Measurements from ENCODE around the gene DRD2.
A peak's percentile ranks its signal among the peaks of the same experiment; 100 is the strongest.

Gene DRD2

GRCh38 chr11:113481672-113482071 is 6.5 kb upstream of the DRD2 start:
- no peak for DNase-seq

GRCh38 chr11:113481226-113481625 is 6.0 kb upstream of the DRD2 start:
- no peak for DNase-seq

DNA sequence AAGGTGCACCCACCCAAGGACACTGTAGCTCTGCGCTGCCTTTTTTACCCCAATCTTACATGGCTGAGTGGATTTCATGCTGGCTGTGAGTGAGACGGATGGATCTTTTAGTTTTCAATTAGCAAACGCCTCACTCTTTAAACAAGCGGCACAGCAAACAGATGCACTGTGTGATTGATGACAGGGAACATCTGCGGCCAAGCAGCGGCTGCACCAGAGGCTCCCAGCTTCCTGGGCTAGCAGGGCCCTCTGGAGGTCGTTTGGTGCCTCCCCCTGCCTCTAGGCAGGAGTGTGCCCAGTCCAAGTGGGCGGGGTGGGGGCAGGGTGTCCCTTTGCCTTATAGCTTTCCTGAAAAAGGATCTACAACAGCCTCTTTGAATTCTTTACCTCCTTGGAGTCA is 2.1 kb upstream of the DRD2 start:
- no peak for DNase-seq

- no peak for DNase-seq
Measured at GRCh38 chr11:113476553-113476952, 1.4 kb upstream of the DRD2 start.

DNA sequence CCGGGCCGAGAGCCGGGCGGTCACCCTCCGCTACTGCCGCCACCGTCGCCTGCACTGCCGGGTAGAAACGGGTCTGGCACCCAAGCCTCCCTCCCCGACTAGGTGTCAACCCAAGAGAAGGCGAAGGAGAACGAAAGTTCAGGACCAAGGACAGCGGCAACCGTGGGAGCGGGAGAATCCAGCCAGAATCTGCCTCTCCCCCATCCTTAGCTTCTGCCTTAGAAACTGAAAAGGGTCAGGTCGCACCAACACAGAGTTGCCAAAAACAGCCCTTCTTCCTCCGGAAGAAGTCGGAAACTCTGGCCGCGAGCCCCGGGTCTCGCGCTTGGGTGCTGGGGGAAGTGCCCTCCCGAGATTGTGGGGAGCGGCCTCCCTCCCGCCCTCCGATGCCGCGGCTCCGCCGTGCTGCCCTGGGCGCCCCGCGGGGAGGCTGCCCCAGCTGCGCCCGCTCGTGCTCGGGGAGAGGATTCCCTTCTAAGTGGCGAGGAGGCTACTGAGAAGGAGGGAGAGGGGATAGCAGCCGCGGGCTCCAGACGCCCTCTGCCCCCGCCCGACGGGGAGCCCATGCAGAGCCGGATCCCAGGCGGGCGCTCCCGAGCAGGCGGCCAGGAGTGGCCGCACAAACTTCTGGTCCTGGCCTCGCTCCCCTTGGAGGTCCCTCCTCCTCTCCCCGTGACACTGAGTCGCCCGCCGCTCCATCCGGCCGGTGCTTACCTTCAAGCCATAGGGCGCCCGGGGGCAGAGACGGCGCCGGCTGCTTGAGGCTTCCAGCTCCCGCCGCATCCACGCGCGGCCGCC is 637 bp downstream of the DRD2 start:
- peak; percentile 91 for DNase-seq

- no peak for DNase-seq
Measured at GRCh38 chr11:113473983-113474361, 1.2 kb downstream of the DRD2 start.

DNA sequence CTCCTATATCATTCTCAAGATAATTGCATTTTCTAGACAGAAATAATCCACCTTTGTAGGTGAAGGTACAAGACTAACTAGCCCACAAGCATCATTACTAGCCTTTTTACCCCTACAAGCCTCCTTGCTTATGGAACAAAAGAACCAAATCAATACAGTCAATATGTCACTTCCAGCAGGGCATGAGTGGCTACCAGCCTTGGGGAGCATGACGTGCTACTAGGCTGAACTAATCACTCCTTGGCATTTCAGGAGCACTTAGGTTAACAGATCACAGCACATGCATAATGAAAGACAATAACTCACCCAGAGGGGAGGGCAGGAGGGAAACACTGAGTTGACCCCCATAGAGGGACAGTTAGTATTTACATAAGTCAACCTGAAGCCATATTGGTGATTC is 2.7 kb downstream of the DRD2 start:
- no peak for DNase-seq

- no peak for DNase-seq
Measured at GRCh38 chr11:113470233-113470632, 5.0 kb downstream of the DRD2 start.

GRCh38 chr11:113468726-113469345 is 6.4 kb downstream of the DRD2 start:
- DNase-seq = no peak

GRCh38 chr11:113467545-113467944 is 7.7 kb downstream of the DRD2 start:
- no peak for DNase-seq

DNA sequence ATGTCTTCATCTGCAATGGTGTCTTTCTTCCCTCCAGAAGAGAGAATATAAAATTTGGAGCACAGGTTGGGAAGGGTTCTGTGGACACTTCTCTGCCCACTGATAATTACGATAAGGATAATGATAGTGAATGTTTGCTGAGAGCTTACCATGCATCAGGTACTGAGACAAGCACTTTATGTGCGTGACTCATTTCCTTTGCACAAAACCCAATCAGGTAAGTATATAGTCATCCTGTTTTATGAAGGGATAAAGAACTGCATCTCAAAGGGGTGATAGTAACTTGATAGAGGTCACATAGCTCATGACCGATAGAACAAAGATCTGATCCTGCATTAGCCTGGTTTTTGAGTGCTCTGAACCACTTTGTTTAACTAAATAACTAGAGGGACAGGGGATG is 9.4 kb downstream of the DRD2 start:
- DNase-seq = no peak

DNA sequence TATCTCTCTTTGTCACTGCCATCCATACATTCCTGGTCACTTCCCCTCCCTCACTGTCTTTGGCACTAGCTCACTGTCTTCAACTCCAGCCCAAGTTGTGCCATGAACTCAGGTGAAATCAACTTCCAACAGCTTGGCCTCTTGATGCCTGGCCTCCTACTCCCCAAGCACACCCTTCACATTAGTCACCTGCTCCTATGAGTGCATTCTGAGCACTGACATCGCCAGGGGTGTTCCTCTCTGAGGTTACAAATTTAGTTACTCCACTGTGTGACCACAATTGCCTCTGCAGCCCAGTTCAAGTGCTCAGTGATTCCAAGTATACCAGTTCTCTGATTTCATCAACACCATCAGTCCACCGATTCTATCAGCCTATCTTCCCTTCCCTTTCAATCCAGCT is 10.8 kb downstream of the DRD2 start:
- DNase-seq = no peak

DNA sequence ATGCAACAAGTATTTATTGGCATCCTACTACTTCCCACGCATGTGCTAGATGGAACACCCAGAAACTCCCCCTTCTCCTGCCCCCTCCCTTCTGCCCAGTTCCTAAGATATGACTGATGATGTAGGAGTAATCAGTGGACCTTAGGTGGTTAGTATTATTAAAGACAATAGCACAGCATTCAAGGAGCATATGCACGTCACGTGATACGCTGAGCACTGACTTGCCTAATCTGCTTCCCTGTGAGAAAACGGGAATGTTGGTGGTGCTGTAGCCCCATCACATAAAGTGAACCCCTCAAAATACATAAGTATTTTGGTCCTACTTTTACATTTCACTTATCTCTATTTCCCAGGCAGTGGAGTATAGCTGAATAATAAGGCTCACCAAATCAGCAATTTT is 12.4 kb downstream of the DRD2 start:
- DNase-seq = no peak

DNA sequence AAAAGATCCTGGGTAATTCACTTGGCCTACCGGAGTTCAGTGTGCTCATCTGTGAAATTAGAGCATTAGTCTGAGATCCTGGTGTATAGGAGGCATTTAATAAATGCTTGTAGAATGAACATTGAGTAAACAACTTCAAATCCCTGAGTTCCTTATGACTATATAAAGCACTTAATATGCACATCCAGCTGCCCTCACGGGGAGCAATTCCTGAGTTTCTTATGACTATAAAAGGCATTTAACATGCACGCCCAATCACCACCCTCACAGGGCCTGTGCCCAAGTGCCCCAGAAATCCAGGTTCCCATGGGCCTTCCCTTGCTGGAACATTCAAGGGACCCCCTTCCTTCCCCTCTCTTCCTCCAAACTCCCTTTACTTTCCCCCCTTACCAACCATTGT is 13.6 kb downstream of the DRD2 start:
- no peak for DNase-seq

- no peak for DNase-seq
Measured at GRCh38 chr11:113460469-113460868, 14.7 kb downstream of the DRD2 start.

DNA sequence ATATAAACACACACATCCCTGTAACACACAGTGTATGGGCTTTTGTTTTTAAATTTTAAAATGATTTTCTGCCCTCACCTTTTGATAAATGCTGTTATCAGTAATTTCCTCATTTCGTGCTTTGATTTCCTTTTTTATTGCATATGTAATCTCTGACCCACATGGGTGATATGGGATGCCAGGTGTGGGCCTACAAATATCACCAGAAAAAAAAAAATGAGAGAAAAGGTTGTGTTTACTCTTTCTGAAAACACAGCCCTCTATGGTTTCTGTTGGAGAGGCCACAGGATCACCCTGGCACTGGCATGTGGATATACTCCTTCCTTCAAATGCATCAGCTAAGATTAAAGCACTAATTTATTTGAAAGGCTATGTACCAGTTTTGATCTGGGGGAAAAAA is 17.0 kb downstream of the DRD2 start:
- no peak for DNase-seq

GRCh38 chr11:113457784-113458183 is 17.4 kb downstream of the DRD2 start:
- DNase-seq = no peak

DNA sequence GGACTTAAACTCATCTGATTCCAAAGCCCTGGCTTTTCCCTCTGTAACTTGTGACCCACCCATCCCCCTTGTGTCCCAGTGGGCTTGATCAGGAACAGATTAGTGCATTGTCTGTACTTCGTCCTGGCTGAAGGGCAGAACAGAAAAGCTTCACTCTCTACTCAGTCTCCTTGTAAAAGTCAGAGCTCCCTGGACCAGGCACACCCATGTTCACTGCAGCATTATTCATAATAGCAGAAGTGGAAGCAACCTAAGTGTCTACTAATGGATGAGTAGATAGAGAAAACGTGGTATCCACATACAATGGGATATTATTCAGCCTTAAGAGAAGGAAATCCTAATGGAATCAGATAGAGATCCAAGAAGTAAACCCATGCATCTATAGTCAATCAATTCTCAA is 20.7 kb downstream of the DRD2 start:
- DNase-seq = no peak

GRCh38 chr11:113449743-113450142 is 25.5 kb downstream of the DRD2 start:
- no peak for DNase-seq

GRCh38 chr11:113448316-113448677 is 26.9 kb downstream of the DRD2 start:
- DNase-seq = no peak

GRCh38 chr11:113447621-113448315 is 27.4 kb downstream of the DRD2 start:
- no peak for DNase-seq

- no peak for DNase-seq
Measured at GRCh38 chr11:113446938-113447337, 28.3 kb downstream of the DRD2 start.

DNA sequence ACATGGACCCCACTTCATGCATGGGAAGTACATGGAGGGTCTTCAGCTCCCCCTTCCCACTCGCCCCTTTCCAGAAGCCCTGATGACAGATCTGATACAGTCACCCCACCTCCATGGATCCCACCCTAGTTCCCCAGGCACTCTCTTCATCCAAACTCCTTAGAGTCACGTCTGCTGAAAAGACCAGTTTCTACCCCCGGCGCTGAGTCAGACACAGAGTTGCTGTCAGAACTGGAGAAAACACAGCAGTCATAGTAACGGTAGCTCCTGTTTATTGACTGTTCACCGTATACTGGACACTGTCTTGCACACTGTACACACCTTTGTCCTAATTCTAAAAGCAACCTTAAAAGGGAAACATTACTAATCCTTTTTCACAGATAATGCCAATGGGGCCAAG is 29.1 kb downstream of the DRD2 start:
- DNase-seq = no peak

DNA sequence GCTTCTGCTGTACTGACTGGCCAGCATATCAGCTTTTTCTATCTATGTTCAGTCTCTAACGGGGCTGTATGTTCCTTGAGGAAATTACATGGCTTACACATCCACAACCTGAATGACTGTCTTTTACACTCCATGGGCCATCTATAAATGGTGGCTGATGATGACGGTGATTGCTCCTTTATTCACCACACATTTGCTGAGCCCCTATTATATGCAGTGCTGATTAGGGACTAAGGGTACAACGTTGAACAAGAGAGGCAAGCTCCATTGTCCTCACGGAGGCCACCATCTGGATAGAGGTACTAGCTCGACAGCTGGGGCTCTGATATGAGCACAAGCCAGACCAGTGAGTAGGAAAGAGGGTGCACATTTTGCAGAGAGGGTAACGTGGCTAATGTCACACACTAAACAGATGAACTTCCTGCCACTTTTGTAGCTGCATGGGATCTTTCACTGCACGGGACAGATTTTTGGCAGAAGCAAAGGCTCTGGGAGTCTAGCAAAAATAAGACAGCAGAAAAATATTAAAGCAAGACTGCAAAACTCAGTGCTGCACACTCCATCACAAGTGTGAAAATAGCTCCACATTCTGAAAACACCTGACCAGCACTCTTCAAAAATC is 30.6 kb downstream of the DRD2 start:
- no peak for DNase-seq
